ENCODE results near the gene TTPAL. TPM values are rescaled to one million over a fixed set of nuclear protein-coding genes. Genes with fewer than 3 reads are reported as not detected.

The TTPAL gene
- total and polyA plus RNA-seq, 2 donors, result 3.9 to 7.6 TPM

- 84% methylated on average over 10 of the region's 10 CpGs for WGBS
- Histone ChIP-seq H3K36me3 (ENCODE audit: insufficient read depth) (peaks cover 6% of the 10 kb centered on the region), H3K4me3 (ENCODE audit: low read depth, low read length) (no peak overlapping the region), H3K4me1 (ENCODE audit: insufficient read depth) (no peaks in the 10 kb centered on the region), H3K27ac (ENCODE audit: low read depth) (no peak overlapping the region)
- DNase-seq (ENCODE audit: extremely low spot score), result no peak
Measured at GRCh38 chr20:44513871-44514270, 38.2 kb downstream of the TTPAL start.

GRCh38 chr20:44516491-44516890 is 40.8 kb downstream of the TTPAL start:
- no peak for DNase-seq (ENCODE audit: extremely low spot score)
- no peak overlapping the region for H3K4me3 ChIP-seq (ENCODE audit: low read depth, low read length)
- H3K36me3 ChIP-seq (ENCODE audit: insufficient read depth), result peaks cover 4% of the 10 kb centered on the region
- peaks cover 6% of the 10 kb centered on the region for H3K4me1 ChIP-seq (ENCODE audit: insufficient read depth)
- no peak overlapping the region for H3K27ac ChIP-seq (ENCODE audit: low read depth)
- WGBS, result 67% methylated on average over 7 of the region's 7 CpGs

GRCh38 chr20:44517454-44517853 is 41.8 kb downstream of the TTPAL start:
- DNase-seq (ENCODE audit: extremely low spot score), result no peak
- 53% methylated on average over 3 of the region's 3 CpGs for WGBS

GRCh38 chr20:44518248-44518647 is 42.6 kb downstream of the TTPAL start:
- H3K36me3 ChIP-seq (ENCODE audit: insufficient read depth), result no peaks in the 10 kb centered on the region
- peaks cover 6% of the 10 kb centered on the region for H3K4me1 ChIP-seq (ENCODE audit: insufficient read depth)
- H3K4me3 ChIP-seq (ENCODE audit: low read depth, low read length), result no peak overlapping the region
- DNase-seq (ENCODE audit: extremely low spot score), result no peak
- 39% methylated on average over 3 of the region's 3 CpGs for WGBS
- H3K27ac ChIP-seq (ENCODE audit: low read depth), result no peak overlapping the region

More at GRCh38 chr20:44517454-44517853, 41.8 kb downstream of the TTPAL start:
- Histone ChIP-seq H3K36me3 (ENCODE audit: insufficient read depth) (no peaks in the 10 kb centered on the region), H3K4me1 (ENCODE audit: insufficient read depth) (peaks cover 6% of the 10 kb centered on the region), H3K4me3 (ENCODE audit: low read depth, low read length) (no peak overlapping the region), H3K27ac (ENCODE audit: low read depth) (no peak overlapping the region)

- Histone ChIP-seq H3K4me3 (ENCODE audit: low read depth, low read length) (peak overlapping the region; percentile 67), H3K4me1 (ENCODE audit: insufficient read depth) (peaks cover 6% of the 10 kb centered on the region), H3K27ac (ENCODE audit: low read depth) (no peak overlapping the region), H3K36me3 (ENCODE audit: insufficient read depth) (no peaks in the 10 kb centered on the region)
- no peak for DNase-seq (ENCODE audit: extremely low spot score)
- WGBS, result 60% methylated on average over 3 of the region's 3 CpGs
Measured at GRCh38 chr20:44520881-44521280, 45.2 kb downstream of the TTPAL start.

GRCh38 chr20:44521484-44522481 is 46.1 kb downstream of the TTPAL start, which contains the start of gene SERINC3:
Gene SERINC3, minus strand, starts transcription at chr20:44522070. Its CDS starts 119 bp downstream, at chr20:44521951.
- peaks cover 6% of the 10 kb centered on the region for H3K4me1 ChIP-seq (ENCODE audit: insufficient read depth)
- under 1% methylated on average over 49 of the region's 49 CpGs for WGBS

GRCh38 chr20:44522841-44523240 is 47.2 kb downstream of the TTPAL start:
- H3K4me1 ChIP-seq (ENCODE audit: insufficient read depth), result peaks cover 6% of the 10 kb centered on the region
- H3K4me3 ChIP-seq (ENCODE audit: low read depth, low read length), result no peak overlapping the region
- no peak overlapping the region for H3K27ac ChIP-seq (ENCODE audit: low read depth)
- H3K36me3 ChIP-seq (ENCODE audit: insufficient read depth), result no peaks in the 10 kb centered on the region
- no peak for DNase-seq (ENCODE audit: extremely low spot score)
- WGBS, result 56% methylated on average over 1 of the region's 1 CpG

More at GRCh38 chr20:44521484-44522481, 46.1 kb downstream of the TTPAL start, which contains the start of gene SERINC3:
- Histone ChIP-seq H3K36me3 (ENCODE audit: insufficient read depth) (no peaks in the 10 kb centered on the region), H3K27ac (ENCODE audit: low read depth) (peak within 1 kb of the TSS; percentile 98), H3K4me3 (ENCODE audit: low read depth, low read length) (peak within 1 kb of the TSS; percentile 67)
- peak; percentile 86 for DNase-seq (ENCODE audit: extremely low spot score)

- DNase-seq (ENCODE audit: extremely low spot score), result no peak
- no peaks in the 10 kb centered on the region for H3K36me3 ChIP-seq (ENCODE audit: insufficient read depth)
- WGBS, result 23% methylated on average over 4 of the region's 4 CpGs
- no peak overlapping the region for H3K27ac ChIP-seq (ENCODE audit: low read depth)
- H3K4me3 ChIP-seq (ENCODE audit: low read depth, low read length), result no peak overlapping the region
- peaks cover 6% of the 10 kb centered on the region for H3K4me1 ChIP-seq (ENCODE audit: insufficient read depth)
Measured at GRCh38 chr20:44523746-44524145, 48.1 kb downstream of the TTPAL start.

GRCh38 chr20:44526129-44526528 is 50.5 kb downstream of the TTPAL start:
- Histone ChIP-seq H3K27ac (ENCODE audit: low read depth) (no peak overlapping the region), H3K36me3 (ENCODE audit: insufficient read depth) (no peaks in the 10 kb centered on the region), H3K4me3 (ENCODE audit: low read depth, low read length) (no peak overlapping the region), H3K4me1 (ENCODE audit: insufficient read depth) (no peaks in the 10 kb centered on the region)
- 68% methylated on average over 6 of the region's 6 CpGs for WGBS
- DNase-seq (ENCODE audit: extremely low spot score), result no peak

- no peak overlapping the region for H3K4me3 ChIP-seq (ENCODE audit: low read depth, low read length)
- H3K36me3 ChIP-seq (ENCODE audit: insufficient read depth), result no peaks in the 10 kb centered on the region
- H3K4me1 ChIP-seq (ENCODE audit: insufficient read depth), result no peaks in the 10 kb centered on the region
- WGBS, result 55% methylated on average over 4 of the region's 4 CpGs
- no peak for DNase-seq (ENCODE audit: extremely low spot score)
- H3K27ac ChIP-seq (ENCODE audit: low read depth), result no peak overlapping the region
Measured at GRCh38 chr20:44527716-44528199, 52.1 kb downstream of the TTPAL start.

GRCh38 chr20:44528309-44528708 is 52.6 kb downstream of the TTPAL start:
- Histone ChIP-seq H3K4me1 (ENCODE audit: insufficient read depth) (no peaks in the 10 kb centered on the region), H3K27ac (ENCODE audit: low read depth) (no peak overlapping the region), H3K4me3 (ENCODE audit: low read depth, low read length) (no peak overlapping the region), H3K36me3 (ENCODE audit: insufficient read depth) (no peaks in the 10 kb centered on the region)
- 77% methylated on average over 6 of the region's 6 CpGs for WGBS
- no peak for DNase-seq (ENCODE audit: extremely low spot score)

- Histone ChIP-seq H3K36me3 (ENCODE audit: insufficient read depth) (no peaks in the 10 kb centered on the region), H3K27ac (ENCODE audit: low read depth) (no peak overlapping the region), H3K4me3 (ENCODE audit: low read depth, low read length) (peak overlapping the region; percentile 67), H3K4me1 (ENCODE audit: insufficient read depth) (no peaks in the 10 kb centered on the region)
- WGBS, result 6% methylated on average over 11 of the region's 11 CpGs
- DNase-seq (ENCODE audit: extremely low spot score), result no peak
Measured at GRCh38 chr20:44532259-44532980, 56.7 kb downstream of the TTPAL start.

- Histone ChIP-seq H3K4me3 (ENCODE audit: low read depth, low read length) (no peak overlapping the region), H3K4me1 (ENCODE audit: insufficient read depth) (no peaks in the 10 kb centered on the region), H3K27ac (ENCODE audit: low read depth) (no peak overlapping the region), H3K36me3 (ENCODE audit: insufficient read depth) (no peaks in the 10 kb centered on the region)
- 70% methylated on average over 2 of the region's 2 CpGs for WGBS
- DNase-seq (ENCODE audit: extremely low spot score), result no peak
Measured at GRCh38 chr20:44532981-44533331, 57.3 kb downstream of the TTPAL start.
